ENCODE data around the gene KLHDC7A.

GRCh38 chr1:18530587-18531502 is 50.1 kb downstream of the KLHDC7A start:
- TF ChIP-seq, protein P1, sequence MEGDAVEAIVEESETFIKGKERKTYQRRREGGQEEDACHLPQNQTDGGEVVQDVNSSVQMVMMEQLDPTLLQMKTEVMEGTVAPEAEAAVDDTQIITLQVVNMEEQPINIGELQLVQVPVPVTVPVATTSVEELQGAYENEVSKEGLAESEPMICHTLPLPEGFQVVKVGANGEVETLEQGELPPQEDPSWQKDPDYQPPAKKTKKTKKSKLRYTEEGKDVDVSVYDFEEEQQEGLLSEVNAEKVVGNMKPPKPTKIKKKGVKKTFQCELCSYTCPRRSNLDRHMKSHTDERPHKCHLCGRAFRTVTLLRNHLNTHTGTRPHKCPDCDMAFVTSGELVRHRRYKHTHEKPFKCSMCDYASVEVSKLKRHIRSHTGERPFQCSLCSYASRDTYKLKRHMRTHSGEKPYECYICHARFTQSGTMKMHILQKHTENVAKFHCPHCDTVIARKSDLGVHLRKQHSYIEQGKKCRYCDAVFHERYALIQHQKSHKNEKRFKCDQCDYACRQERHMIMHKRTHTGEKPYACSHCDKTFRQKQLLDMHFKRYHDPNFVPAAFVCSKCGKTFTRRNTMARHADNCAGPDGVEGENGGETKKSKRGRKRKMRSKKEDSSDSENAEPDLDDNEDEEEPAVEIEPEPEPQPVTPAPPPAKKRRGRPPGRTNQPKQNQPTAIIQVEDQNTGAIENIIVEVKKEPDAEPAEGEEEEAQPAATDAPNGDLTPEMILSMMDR (conservative IDR thresholded peaks at IDR 0.05; ENCODE audit: low read depth, low read length) = peak; percentile 66
- no peak for TF ChIP-seq EZH2 (IDR thresholded peaks at IDR 0.05; ENCODE audit: borderline replicate concordance, low read depth, low read length, poor library complexity, severe bottlenecking)

Measured in A673 (cell line).